SK-N-SH treated with all-trans-retinoic acid at 6 μM for 48 hours (cell line): ENCODE results near the gene HOXD1.

ENCODE experiments used
- ATAC-seq: fragments of 200-7000 bp; cut with Tn5 transposase; 3 replicates; pipeline ENCODE4 v1.9.1; 2020; ENCODE audit warnings: mild to moderate bottlenecking, moderate library complexity
- ARNTL ChIP-seq: fragments of 450-650 bp; formaldehyde crosslinking; IDR thresholded peaks from 2 replicates; pipeline ENCODE4 v1.5.0; 2020; ENCODE audit warnings: low read depth, mild to moderate bottlenecking, moderate library complexity, borderline replicate concordance
- BACH2 ChIP-seq: fragments of 250-450 bp; sonication (Bioruptor Pico); IDR thresholded peaks from 2 replicates; pipeline ENCODE4 v1.9.0; 2021; ENCODE audit warnings: mild to moderate bottlenecking, borderline replicate concordance
- CREB5 ChIP-seq: fragments of 250-450 bp; sonication (Bioruptor Pico); IDR thresholded peaks from 2 replicates; pipeline ENCODE4 v1.5.1; 2020; ENCODE audit warnings: low read depth, mild to moderate bottlenecking, moderate library complexity
- CSDC2 ChIP-seq: fragments of 250-450 bp; sonication (Bioruptor Pico); IDR thresholded peaks from 2 replicates; pipeline ENCODE4 v1.5.0; 2020; ENCODE audit warnings: mild to moderate bottlenecking, moderate library complexity
- CSRNP3 ChIP-seq: fragments of 250-450 bp; sonication (Bioruptor Pico); IDR thresholded peaks from 2 replicates; pipeline ENCODE4 v1.5.1; 2021; ENCODE audit warnings: mild to moderate bottlenecking, moderate library complexity
- ESRRG ChIP-seq: fragments of 250-450 bp; sonication (Bioruptor Pico); IDR thresholded peaks from 2 replicates; pipeline ENCODE4 v1.6.1; 2021; ENCODE audit warnings: mild to moderate bottlenecking
- GLIS3 ChIP-seq: fragments of 250-450 bp; sonication (Bioruptor Pico); IDR thresholded peaks from 2 replicates; pipeline ENCODE4 v1.5.0; 2020; ENCODE audit warnings: mild to moderate bottlenecking, moderate library complexity
- ISL1 ChIP-seq: fragments of 250-450 bp; sonication (Bioruptor Pico); IDR thresholded peaks from 2 replicates; pipeline ENCODE4 v2.1.2; 2022; ENCODE audit warnings: mild to moderate bottlenecking, moderate library complexity
- POU6F1 ChIP-seq: fragments of 250-450 bp; sonication (Bioruptor Pico); IDR thresholded peaks from 2 replicates; pipeline ENCODE4 v1.8.0; 2021; ENCODE audit warnings: low read depth, mild to moderate bottlenecking, moderate library complexity, borderline replicate concordance
- PPARA ChIP-seq: fragments of 250-450 bp; sonication (Bioruptor Pico); IDR thresholded peaks from 2 replicates; pipeline ENCODE4 v1.5.0; 2020; ENCODE audit warnings: mild to moderate bottlenecking, borderline replicate concordance
- RARB ChIP-seq: fragments of 250-450 bp; sonication (Bioruptor Pico); IDR thresholded peaks from 2 replicates; pipeline ENCODE4 v1.8.0; 2021; ENCODE audit warnings: mild to moderate bottlenecking, moderate library complexity
- SNAI2 ChIP-seq: fragments of 250-450 bp; sonication (Bioruptor Pico); IDR thresholded peaks from 2 replicates; pipeline ENCODE4 v1.5.0; 2020; ENCODE audit warnings: mild to moderate bottlenecking, moderate library complexity
- TSHZ2 ChIP-seq: fragments of 250-450 bp; sonication (Bioruptor Pico); IDR thresholded peaks from 2 replicates; pipeline ENCODE4 v1.5.0; 2020; ENCODE audit warnings: mild to moderate bottlenecking, moderate library complexity
- ZC3H10 ChIP-seq: fragments of 250-450 bp; sonication (Bioruptor Pico); IDR thresholded peaks from 2 replicates; pipeline ENCODE4 v1.5.1; 2021; ENCODE audit warnings: mild to moderate bottlenecking, moderate library complexity
- ZFP3 ChIP-seq: fragments of 250-450 bp; sonication (Bioruptor Pico); IDR thresholded peaks from 2 replicates; pipeline ENCODE4 v1.5.0; 2020; ENCODE audit warnings: mild to moderate bottlenecking, moderate library complexity
- ZFP30 ChIP-seq: fragments of 450-650 bp; formaldehyde crosslinking; IDR thresholded peaks from 2 replicates; pipeline ENCODE4 v1.5.0; 2022; ENCODE audit warnings: mild to moderate bottlenecking, moderate library complexity
- ZNF8 ChIP-seq: fragments of 450-650 bp; formaldehyde crosslinking; IDR thresholded peaks from 2 replicates; pipeline ENCODE4 v1.5.0; 2020; ENCODE audit warnings: mild to moderate bottlenecking, moderate library complexity
- TF ChIP-seq, protein P1 (sequence below): fragments of 250-450 bp; sonication (Bioruptor Pico); IDR thresholded peaks from 2 replicates; pipeline ENCODE4 v1.8.0; 2020; ENCODE audit warnings: mild to moderate bottlenecking, moderate library complexity, borderline replicate concordance

HOXD1 gene

DNA sequence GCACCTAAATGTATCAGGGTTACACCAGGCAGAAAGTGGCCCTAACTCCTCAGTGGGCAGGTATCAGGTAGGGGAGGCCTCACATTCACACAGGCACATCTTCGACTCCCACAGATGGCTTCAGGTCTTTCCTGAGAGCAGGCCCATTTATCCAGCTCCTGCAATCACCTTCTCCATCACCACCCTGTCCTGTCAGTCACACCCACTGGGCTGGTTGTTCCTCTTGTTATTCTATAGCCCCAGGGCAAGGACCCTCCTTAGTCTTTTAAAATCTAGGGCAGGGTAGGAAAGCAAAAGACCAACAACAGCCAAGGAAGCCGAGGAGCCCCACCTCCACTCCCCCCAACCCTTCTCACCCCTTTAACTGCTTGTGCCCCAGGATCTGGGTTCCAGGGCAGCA lies 46.2 kb upstream of the HOXD1 start:
- no peak for ATAC-seq

DNA sequence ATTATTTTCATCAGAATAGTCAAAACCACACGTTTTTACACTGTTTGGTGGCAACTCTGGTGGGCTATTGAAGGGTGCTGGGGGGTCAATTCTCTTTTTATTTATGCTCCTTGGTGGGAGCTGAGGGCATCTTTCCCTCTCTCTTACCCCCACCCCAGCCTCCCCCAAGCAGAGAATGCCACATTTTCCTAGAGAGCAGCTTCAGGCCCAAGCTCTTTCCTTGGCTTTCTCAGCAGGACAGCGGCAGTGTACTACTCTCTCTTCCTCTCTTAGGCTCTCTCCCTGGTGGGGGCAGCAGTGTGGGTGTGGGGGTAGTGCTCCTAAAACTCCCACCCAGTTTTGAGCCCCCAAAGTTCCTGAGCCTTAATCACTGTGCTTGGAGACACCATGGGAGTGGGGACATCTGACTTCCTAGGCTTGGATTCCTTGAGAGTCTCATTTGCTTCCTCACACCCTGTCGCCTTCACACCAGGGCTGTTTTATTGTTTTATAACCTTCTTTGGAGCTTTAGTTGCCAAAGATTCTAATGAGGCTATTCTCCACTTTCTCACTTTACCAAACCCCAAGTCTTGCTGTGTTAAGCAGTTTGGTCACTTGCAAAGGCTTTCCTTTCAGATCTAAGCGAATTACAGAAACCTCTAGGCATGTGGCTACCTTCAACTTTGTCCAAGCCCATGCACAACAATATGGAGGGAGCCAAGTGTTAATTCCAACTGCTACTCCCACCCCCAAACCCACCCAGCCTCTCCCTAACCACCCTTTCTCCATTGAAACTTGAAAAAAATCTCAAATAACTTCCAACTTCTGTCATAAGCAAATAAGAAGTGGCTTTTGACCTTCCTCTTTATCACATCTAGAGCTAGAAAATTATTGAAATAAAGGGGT lies 43.1 kb upstream of the HOXD1 start:
- no peak for ATAC-seq

More for the DNA sequence above, 46.2 kb upstream of the HOXD1 start:
- TF ChIP-seq ZNF8 (CRISPR knock-in tag), result no peak
- TF ChIP-seq, all 23 proteins: peak for 0

DNA sequence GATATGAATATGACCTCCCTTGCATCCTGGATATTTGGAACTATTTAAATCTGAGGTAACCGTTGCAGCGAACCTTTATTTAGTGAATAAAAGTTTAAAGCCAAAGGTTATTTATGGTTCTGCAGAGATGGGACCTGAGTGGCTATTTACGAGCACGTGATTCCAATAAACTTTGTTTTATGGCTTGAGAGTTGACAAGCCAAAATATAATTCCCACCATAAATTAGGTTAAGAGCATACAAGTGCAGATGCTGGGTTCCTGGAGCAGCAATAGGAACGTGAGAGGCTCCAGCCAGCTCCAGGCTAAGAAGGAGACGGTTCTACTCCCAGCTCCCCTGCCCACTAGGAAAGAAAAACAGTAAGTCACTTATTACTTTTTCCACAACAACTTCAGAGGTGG lies 42.4 kb upstream of the HOXD1 start:
- ATAC-seq, result no peak
- TF ChIP-seq CREB5 (CRISPR knock-in tag) (no peak), ZC3H10 (CRISPR knock-in tag) (no peak)

More for the DNA sequence above, 43.1 kb upstream of the HOXD1 start:
- TF ChIP-seq POU6F1 (CRISPR knock-in tag) (no peak), ARNTL (CRISPR knock-in tag) (no peak), ZFP30 (CRISPR knock-in tag) (no peak), CSRNP3 (CRISPR knock-in tag) (no peak)
- TF ChIP-seq, all 23 proteins: peak for 0

GRCh38 chr2:176146645-176147044 lies 41.8 kb upstream of the HOXD1 start:
- TF ChIP-seq, protein P1, sequence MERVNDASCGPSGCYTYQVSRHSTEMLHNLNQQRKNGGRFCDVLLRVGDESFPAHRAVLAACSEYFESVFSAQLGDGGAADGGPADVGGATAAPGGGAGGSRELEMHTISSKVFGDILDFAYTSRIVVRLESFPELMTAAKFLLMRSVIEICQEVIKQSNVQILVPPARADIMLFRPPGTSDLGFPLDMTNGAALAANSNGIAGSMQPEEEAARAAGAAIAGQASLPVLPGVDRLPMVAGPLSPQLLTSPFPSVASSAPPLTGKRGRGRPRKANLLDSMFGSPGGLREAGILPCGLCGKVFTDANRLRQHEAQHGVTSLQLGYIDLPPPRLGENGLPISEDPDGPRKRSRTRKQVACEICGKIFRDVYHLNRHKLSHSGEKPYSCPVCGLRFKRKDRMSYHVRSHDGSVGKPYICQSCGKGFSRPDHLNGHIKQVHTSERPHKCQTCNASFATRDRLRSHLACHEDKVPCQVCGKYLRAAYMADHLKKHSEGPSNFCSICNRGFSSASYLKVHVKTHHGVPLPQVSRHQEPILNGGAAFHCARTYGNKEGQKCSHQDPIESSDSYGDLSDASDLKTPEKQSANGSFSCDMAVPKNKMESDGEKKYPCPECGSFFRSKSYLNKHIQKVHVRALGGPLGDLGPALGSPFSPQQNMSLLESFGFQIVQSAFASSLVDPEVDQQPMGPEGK (CRISPR knock-in tag), result no peak
- TF ChIP-seq ZNF8 (CRISPR knock-in tag) (no peak), PPARA (CRISPR knock-in tag) (no peak), RARB (CRISPR knock-in tag) (no peak), ZFP3 (CRISPR knock-in tag) (no peak), GLIS3 (CRISPR knock-in tag) (no peak), POU6F1 (CRISPR knock-in tag) (no peak), CSRNP3 (CRISPR knock-in tag) (no peak), CSDC2 (CRISPR knock-in tag) (no peak), ZC3H10 (CRISPR knock-in tag) (no peak), SNAI2 (no peak), TSHZ2 (CRISPR knock-in tag) (no peak), BACH2 (no peak), ESRRG (CRISPR knock-in tag) (no peak), ISL1 (no peak)
- no peak for ATAC-seq
